Measurements from ENCODE around the gene LIPE.
"Not testable (repeated sequence)": the region's sequence is repeated elsewhere in the genome, so short reads cannot be mapped to it uniquely, and the experiment has no call there.

Gene LIPE, protein sequence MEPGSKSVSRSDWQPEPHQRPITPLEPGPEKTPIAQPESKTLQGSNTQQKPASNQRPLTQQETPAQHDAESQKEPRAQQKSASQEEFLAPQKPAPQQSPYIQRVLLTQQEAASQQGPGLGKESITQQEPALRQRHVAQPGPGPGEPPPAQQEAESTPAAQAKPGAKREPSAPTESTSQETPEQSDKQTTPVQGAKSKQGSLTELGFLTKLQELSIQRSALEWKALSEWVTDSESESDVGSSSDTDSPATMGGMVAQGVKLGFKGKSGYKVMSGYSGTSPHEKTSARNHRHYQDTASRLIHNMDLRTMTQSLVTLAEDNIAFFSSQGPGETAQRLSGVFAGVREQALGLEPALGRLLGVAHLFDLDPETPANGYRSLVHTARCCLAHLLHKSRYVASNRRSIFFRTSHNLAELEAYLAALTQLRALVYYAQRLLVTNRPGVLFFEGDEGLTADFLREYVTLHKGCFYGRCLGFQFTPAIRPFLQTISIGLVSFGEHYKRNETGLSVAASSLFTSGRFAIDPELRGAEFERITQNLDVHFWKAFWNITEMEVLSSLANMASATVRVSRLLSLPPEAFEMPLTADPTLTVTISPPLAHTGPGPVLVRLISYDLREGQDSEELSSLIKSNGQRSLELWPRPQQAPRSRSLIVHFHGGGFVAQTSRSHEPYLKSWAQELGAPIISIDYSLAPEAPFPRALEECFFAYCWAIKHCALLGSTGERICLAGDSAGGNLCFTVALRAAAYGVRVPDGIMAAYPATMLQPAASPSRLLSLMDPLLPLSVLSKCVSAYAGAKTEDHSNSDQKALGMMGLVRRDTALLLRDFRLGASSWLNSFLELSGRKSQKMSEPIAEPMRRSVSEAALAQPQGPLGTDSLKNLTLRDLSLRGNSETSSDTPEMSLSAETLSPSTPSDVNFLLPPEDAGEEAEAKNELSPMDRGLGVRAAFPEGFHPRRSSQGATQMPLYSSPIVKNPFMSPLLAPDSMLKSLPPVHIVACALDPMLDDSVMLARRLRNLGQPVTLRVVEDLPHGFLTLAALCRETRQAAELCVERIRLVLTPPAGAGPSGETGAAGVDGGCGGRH

DNA sequence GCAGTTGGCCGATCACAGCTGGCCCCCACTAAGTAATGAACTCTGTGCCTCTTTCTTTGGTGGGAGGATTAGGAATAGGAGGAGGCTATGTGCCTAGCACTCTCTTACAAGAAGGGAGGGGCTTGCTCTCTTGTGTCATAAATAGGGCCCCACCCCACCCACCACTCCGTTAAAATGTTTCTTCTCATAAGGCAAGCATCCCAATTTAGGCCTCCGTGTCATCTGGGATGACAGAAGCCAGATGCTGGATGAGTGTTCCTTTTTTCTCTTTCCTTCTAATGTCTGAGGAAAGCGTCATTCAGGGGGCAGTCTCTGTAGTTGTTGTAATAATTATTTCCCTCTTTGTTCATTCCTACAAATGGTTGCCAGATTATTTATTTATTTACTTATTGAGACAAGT lies at the start of gene LIPE:
Gene LIPE, minus strand, starts transcription at position 76 of the 400 bp plus-strand sequence. CDS start 239 bp downstream, outside the sequence.
- DNase-seq = no peak

DNA sequence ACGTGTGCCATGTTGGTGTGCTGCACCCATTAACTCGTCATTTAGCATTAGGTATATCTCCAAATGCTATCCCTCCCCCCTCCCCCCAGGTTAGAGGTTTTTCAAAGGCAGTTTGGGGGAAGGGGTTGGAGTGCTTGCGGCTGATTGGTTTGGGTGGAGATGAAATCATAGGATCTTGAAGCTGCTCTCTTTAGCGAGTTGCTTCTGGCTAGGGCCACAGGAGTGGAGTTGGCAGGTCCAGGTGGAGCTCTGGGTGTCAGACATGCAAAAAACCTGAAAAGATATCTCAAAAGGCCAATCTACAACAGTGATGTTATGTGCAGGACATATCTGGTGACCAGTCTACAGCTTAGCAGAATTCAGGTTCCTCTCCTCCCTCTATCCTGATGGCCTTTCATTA lies 48.2 kb upstream of the LIPE start:
- no peak for DNase-seq

DNA sequence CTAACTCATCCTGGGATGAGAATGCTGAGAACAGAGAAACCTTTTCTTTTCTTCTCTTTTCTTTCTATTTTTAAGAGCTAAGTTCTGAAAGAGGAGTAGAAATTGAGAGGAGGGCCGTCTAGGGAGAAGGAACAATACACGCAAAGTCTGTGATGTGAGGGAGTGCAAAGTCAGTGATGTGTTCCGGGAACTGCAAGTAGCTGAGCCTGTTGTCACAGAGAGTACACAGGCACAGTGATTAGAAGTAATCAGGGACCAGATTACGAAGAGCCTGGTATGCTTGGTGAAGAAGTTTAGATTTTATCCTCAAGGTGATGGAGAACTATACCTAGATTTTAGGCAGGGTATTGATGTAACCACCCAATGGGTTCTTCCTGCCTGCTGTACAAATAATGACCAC lies 47.6 kb upstream of the LIPE start:
- no peak for DNase-seq

DNA sequence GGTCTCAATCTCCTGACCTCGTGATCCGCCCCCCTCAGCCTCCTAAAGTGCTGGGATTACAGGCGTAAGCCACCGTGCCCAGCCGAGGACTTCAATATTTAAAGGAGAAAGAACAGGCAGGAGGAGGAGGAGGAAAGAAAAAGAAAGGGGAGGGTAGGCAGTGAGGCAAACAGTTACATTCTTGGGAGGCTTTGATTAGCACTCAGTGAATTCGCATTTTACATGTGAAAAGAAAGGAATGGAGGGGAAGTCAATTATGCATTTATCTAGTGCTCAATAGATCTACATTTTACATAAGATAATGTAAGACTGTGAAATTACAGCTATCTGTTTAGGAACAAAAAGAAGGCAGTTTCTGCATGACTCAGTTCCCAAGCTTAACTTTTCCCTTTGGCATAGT lies 46.5 kb upstream of the LIPE start:
- DNase-seq = no peak

DNA sequence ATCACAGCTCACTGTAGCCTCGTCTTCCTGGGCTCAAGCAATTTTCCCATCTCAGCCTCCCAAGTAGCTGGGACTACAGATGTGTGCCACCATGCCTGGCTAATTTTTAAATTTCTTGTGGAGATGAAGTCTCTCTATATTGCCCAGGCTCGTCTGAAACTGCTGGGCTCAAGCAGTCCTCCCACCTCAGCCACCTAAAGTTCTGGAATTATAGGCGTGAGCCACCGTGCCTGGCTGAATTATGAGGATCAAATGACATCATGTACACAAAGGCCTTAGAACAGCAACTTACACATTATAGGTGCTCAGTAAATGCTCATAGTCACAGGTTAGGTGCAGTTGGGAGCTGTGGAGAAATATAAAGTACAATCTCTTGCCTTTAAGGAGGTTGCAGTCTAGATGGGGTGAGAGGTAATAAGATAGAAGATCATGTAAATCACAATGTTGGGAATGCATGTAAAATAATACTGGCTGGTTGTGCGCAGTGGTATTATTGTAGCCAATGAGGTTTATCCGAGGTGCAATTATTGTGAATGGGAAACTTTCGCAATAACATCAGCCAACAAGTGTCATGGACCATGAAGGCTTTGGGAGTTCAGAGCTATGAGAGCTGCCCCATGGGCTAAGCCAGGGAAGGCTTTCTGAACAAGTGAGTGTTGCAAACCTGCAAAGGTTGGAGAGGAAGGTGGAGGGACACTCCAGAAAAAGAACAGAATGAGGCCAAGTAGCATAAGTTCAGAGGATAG lies 45.4 kb upstream of the LIPE start:
- no peak for DNase-seq

DNA sequence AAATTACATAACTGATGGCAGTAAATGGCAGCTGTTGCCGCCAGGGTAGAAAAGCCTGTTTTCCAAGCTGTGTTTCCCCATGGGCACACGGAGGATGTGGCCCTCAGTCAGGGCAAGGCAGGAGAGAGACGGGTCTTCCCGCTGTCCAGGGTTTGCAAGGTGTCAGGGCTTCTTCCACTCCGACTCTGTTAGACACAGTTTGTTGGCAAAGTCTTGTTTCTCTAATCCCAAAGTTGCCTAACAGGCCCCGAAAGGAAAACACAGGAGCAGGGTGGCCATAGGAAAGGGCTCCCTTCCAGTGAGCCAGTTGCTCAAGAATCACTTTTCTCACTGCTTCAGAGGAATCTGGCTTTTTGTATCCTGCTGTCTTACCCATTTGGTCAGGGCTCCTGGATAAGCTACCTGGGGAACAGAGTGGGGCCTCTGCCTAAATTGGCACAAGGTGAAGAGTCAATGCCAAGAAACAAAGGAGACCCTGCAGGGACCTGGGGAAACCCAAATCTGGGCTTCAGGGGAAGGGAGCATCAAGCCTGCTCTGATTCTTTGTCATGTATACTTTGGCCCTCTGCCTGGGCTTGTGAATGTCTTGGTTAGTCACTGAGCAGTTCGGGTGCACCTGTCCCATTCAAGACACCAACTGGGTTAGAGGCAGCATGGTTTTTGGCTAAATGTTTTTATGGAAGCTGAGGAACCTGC lies 44.5 kb upstream of the LIPE start:
- no peak for DNase-seq

DNA sequence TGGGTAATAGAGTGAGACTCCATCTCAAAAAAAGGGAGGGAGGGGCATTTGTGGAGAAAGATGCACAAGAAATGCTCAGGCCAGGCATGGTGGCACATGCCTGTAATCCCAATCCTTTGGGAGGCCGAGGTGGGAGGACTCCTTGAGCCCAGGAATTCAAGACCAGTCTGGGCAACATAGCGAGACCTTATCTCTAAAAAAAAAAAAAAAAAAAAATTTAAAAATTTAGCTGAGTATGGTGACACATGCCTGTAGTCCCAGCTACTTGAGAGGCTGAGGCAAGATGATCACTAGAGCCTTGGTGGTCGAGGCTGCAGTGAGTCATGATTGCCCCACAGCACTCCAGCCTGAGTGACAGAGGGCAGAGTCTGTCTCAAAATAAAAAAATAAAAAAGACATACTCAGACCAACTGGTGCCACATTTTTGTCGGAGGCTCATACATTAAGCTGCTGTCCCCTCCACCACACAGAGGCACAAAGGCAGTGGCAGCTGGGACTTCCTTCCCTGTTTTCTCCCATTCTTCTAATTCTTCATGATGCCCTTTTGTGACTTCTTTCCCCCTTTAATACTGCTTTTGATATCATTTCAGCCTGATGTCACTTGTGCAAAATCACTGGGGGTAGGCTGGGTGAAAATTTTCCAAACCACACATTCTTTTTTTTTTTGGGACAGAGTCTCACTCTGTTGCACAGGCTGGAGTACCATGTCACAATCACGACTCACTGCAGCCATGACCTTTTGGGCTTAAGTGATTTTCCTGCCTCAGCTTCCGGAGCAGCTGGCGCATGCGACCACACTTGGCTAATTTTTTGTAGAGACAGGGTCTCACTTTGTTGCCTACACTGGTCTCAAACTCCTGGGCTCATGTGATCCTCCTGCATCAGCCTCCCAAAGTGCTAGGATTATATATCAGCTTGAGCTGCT lies 42.4 kb upstream of the LIPE start:
- DNase-seq = no peak

DNA sequence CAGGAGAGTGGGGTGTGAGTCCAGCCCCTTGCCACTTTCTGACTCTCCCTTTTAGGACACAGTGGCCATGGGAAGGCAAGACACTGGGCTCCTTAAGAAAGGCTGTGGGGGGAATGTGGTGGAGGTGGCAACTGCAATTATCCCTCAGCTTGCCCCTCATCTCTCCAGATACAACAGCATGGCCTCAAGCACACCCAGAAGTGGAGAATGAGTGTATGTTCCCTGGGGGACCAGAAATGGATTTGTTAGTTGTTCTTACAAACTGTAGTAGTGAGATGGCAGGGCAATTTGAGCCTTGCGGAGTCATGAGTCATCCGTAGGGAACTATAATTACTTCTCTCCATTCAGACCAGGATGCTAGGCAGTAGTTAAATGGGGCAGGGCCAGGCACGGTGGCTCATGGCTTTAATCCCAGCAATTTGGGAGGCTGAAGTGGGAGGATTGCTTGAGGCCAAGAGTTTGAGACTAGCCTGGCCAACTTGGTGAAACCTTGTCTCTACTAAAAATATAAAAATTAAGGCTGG lies 41.1 kb upstream of the LIPE start:
- DNase-seq = peak; percentile 33

DNA sequence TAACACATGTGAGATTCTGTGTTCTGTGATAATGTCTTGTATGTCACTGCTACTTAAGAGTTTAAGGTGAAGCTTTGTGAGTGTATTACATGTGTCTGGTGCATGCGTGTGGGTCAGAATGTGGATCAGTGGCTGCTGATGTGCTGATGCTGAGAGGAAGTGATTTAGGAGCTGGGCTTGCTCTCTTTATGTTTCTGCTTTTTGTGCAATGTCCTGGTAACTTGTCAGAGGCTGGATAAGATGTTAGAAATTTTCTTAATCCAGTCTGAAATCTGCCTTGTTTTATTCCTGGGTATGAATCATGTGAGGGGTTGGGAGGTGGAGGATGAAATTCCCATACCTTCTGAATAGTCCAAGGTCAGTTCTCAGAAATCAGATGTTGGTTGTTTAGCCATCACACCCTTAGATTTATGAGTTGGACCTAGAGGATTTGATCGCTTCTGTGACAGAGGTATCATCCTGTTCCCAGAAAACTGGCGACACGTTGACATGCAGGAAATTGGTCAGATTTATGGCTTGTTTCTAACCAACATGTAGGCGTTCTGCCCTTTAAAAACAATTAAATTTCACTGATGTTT lies 40.1 kb upstream of the LIPE start:
- no peak for DNase-seq

DNA sequence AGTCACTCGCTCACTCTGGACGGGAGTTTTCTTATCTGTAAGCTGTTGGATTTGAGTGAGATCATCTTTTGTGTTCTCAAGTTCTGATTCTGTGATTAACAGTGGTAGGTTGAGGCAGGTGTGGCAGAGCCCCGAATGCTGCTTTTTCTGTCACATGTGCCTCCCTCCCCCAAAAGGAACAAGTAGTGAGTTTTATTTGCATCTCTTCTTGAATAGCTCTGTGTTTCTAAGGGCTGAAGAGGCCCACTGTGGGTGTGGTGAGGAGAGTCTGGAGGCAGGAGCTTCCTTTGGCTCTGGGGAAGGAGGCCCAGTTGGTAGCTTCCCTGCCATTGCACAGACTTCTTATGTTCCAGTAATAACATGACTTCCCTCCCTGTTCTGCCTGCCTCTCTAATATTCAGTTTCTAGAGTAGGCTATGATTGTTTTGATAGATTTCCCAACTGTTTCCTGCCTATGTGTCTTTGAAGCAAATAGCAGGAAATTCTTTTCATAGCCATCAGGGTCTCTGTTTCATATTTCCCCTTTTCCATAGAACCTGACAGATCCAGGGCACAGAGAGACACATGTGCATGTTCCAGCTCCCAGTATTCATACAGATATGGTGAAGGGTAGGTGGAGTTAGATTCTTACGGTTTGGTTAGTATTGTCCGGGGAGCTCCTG lies 39.5 kb upstream of the LIPE start:
- DNase-seq = no peak

DNA sequence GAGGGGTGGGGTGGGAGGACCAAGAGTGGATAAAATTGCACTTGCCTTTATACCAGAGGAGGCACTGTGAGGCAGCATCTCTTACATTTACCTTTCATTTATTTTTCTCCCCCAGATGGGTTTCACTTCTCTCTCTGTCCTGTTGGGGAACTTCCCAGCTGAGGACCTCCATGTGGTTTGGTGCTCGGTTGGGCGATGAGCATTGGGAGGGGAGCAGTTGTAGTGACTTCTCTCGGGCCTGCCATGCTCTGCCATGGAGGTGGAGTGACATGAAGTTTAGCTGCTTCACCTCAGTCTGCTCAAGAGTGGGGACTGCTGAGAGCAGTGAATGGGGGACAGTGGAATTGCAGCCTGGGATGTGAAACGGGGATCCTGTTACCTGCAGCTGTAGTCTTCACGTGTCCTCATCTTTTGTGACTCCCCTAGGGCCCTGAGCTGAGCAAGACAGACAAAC lies 38.7 kb upstream of the LIPE start:
- no peak for DNase-seq

DNA sequence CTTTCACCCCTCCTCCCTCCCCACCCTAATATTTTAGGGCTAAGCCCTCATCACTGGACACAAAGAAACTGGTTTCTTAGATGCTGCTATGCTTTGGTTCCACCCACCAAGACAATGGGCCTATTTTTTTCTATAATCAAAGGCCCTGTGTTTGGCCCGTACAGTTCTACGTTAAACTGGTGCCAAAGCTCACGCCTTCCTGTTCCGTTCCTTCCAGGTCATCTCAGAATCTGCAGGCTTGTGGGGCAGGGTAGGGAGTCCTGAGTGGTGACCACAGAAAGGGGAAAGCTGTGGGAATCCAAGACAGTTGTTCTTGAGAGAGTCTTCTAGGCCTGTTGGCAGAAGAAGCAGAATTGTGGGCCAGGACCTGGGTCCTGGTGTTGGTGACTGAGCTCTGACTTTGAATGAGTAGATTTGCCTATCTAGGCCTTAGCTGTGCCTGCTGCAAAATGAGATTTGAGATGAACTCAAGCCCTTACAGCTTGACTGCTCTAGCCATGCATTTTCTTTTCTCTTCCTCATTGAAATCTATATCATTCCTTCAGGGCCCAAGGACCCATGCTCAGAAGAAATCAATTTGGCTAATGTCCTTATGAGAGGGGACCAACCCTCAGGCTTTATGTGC lies 34.6 kb upstream of the LIPE start:
- no peak for DNase-seq

DNA sequence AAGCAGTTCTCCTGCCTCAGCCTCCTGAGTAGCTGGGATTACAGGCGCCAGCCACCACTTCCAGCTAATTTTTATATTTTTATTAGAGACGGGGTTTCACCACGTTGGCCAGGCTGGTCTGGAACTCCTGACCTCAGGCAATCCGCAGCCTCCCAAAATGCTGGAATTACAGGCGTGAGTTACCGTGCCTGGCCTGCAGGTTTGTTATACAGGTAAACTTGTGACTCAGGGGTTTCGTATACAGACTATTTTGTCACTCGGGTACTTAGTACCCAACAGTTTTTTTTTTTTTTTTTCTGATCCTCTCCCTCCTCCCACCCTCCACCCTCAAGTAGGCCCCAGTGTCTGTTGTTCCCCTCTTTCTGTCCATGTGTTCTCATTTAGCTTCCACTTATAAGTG lies 34.0 kb upstream of the LIPE start:
- not testable (repeated sequence) for DNase-seq

DNA sequence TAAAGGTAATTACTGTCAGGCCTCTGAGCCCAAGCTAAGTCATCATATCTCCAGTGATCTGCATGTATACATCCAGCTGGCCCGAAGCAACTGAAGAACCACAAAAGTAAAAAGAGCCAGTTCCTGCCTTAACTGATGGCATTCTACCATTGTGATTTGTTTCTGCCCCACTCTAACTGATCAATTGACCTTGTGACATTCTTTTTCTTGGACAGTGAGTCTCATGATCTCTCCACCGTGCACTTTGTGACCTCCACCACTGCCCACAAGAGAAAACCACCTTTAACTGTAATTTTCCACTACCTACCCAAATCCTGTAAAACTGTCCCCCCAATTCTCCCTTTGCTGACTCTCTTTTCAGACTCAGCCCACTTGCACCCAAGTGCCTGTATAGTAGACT lies 32.7 kb upstream of the LIPE start:
- no peak for DNase-seq

DNA sequence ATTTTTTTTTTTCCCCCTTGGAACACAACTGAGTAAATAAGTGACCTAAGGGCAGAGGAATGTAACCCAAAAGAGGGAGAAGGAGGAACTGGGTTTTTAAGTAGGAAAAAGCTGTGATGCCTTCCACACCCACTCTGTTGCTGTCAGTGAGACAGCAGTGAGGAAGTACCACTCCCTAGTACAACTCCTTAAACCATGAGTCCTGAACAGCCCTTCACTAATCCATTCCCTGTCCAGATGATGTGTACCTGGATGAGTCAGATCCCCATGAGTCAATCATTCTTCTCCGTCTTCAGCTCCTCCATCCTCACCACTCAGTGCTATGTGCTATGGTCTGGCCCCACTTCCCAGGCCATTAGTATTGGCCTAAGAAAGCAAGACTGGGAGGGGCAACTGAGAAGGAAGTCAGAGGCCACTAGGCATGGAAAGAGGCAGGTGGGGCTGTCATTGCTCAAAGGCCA lies 28.5 kb upstream of the LIPE start:
- peak; percentile 78 for DNase-seq

DNA sequence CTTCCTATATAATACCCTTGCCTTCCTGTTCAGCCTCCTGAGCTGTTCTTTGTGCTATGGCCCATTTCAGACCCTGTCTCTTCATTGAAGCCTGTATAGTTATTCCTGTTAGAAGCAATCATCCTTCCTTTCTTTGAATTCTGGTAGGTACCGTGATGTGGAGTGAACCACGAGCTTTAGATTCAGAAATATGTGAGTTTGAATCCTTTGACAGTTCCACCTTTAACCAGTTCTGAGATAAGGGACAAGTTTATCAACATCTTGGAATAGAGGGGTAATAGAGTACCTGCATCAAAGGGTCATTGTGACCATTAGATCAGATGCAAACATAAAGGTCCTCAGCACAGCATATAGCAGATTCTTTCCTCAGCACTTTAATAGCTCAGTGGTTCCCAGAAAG lies 27.9 kb upstream of the LIPE start:
- DNase-seq = no peak

DNA sequence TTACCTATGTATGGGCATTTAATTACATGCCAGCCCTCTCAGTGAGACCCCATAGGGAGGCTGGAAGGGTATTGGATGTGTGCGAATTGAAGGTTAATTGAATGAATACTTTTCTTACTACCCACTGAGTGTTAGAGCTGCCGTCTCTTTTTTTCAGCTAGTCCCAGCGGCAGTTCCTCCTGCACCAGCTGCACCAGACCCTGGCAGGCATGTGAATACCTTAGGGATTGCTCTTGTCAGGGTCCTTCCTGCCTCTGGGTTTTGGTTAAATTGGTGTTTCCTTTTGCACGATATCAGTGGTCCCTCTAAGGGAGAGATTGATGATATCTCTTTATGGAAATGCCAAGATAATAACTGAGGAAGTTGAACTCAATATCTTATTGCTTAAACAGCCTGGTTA lies 25.4 kb upstream of the LIPE start:
- no peak for DNase-seq

DNA sequence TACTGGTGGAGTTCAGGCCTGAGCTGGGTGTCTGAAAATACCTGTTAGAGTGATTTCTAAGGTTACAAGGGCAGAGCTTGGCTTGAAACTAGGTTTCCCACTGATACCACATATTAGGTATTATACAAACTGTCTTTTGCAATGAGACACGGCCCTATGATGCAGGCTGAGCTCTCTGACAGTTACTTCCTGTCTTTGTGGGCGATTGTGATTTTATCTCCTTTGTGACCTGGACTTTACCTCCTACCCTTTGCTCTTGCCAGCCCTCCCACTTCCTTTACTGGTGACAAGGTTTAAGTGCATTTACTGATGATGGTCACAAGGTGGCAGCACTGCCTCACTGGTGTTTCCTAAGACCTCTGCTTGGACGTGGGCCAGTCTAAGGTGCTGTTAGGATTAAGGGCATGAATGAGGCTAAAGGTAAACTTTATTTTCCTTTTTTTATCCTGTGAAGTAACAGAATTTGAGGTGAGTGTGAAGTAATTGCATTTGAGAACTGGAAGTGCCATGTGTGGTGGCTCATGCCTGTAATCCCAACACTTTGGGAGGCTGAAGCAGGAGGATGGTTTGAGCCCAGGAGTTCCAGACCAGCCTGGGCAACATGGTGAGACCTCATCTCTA lies 23.2 kb upstream of the LIPE start:
- peak; percentile 91 for DNase-seq

DNA sequence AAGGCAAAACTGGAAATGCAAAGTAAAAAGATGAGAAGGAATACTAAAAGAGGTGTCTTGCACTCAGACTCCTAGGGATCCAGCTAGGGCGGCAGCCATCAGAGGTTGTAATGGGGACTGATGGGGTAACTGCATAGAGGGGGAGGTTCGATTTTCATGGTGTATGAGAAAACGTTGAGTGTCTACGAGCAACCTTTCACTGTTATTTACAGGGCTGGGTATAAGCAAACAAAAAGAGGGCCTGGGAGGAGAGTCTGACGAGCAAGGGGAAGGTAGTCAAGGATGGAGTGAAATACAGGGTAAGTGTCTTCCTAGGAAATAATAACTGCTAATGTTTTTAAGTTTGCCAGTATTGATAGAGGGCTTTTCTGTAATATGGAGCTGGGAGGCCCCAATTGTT lies 21.1 kb upstream of the LIPE start:
- not testable (repeated sequence) for DNase-seq

Measured in DMS53 (cell line).